Skeletal muscle tissue (tissue), 4 donors: ENCODE data around the gene PROX1. TPM values are rescaled to one million over a fixed set of nuclear protein-coding genes. Genes with fewer than 3 reads are reported as not detected.

Experiments
- H3K27ac ChIP-seq: one replicate; pipeline ENCODE4 v1.7.0; 2013; ENCODE audit warnings: mild to moderate bottlenecking, low read depth, low read length, inconsistent platforms
- H3K27me3 ChIP-seq, 3 donors: one replicate each; pipeline ENCODE4 v1.7.0; 2013; ENCODE audit warnings: low read length in 3 of 3; ENCODE audit not compliant: control insufficient read depth in 3 of 3, insufficient read depth in 3 of 3
- H3K36me3 ChIP-seq, 3 donors: one replicate each; pipeline ENCODE4 v1.7.0; 2013; ENCODE audit warnings: low read length in 3 of 3; ENCODE audit not compliant: control insufficient read depth in 3 of 3, insufficient read depth in 3 of 3
- H3K4me1 ChIP-seq, 3 donors: one replicate each; pipeline ENCODE4 v1.7.0; 2013; ENCODE audit warnings: low read length in 3 of 3, mild to moderate bottlenecking in 3 of 3; ENCODE audit not compliant: control insufficient read depth in 3 of 3, insufficient read depth in 3 of 3
- H3K4me3 ChIP-seq, 3 donors: one replicate each; pipeline ENCODE4 v1.7.0; 2013; ENCODE audit warnings: low read length in 3 of 3
- H3K9ac ChIP-seq, 3 donors: one replicate each; pipeline ENCODE4 v1.7.0; 2013; ENCODE audit warnings: low read length in 3 of 3, mild to moderate bottlenecking in 3 of 3, moderate library complexity in 2 of 3, low read depth in 1 of 3
- H3K9me3 ChIP-seq, 3 donors: one replicate each; pipeline ENCODE4 v1.7.0; 2013; ENCODE audit warnings: low read length in 3 of 3; ENCODE audit not compliant: control insufficient read depth in 3 of 3
- total RNA-seq: library from RNA; depleted of rRNA; stranded (reverse); fragments of >200 nt; gene quantifications from one replicate; pipeline ENCODE4 v1.2.3, GENCODE V29; 2014
- donor health status: Osteomylitis.

Gene PROX1, protein sequence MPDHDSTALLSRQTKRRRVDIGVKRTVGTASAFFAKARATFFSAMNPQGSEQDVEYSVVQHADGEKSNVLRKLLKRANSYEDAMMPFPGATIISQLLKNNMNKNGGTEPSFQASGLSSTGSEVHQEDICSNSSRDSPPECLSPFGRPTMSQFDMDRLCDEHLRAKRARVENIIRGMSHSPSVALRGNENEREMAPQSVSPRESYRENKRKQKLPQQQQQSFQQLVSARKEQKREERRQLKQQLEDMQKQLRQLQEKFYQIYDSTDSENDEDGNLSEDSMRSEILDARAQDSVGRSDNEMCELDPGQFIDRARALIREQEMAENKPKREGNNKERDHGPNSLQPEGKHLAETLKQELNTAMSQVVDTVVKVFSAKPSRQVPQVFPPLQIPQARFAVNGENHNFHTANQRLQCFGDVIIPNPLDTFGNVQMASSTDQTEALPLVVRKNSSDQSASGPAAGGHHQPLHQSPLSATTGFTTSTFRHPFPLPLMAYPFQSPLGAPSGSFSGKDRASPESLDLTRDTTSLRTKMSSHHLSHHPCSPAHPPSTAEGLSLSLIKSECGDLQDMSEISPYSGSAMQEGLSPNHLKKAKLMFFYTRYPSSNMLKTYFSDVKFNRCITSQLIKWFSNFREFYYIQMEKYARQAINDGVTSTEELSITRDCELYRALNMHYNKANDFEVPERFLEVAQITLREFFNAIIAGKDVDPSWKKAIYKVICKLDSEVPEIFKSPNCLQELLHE
- total RNA-seq: 6.3 TPM

GRCh38 chr1:213987927-213988506 lies at the start of gene PROX1:
Gene PROX1 (plus strand): TSS chr1:213987973. CDS start chr1:213996536, 8,563 bp downstream.
- Histone ChIP-seq H3K27me3 (peaks cover 21 to 36% (median 28%) of the 10 kb centered on the region in 3 donors), H3K4me1 (peaks cover 10 to 28% (median 25%) of the 10 kb centered on the region in 3 donors)

GRCh38 chr1:213938776-213939175 lies 49.0 kb upstream of the PROX1 start:
- Histone ChIP-seq H3K9me3 (no peaks in the 10 kb centered on the region), H3K27me3 (peaks cover 0 to 3% (median 0%) of the 10 kb centered on the region in 3 donors), H3K4me3 (no peak overlapping the region), H3K27ac (no peak overlapping the region), H3K4me1 (peaks cover 0 to 3% (median 0%) of the 10 kb centered on the region in 3 donors), H3K9ac (no peak overlapping the region), H3K36me3 (no peaks in the 10 kb centered on the region)

More at GRCh38 chr1:213987927-213988506, at the start of gene PROX1:
- H3K4me3 ChIP-seq: peak within 1 kb of the TSS; percentile 75 to 85 (median 79)
- H3K36me3 ChIP-seq: no peaks in the 10 kb centered on the region
- peak within 1 kb of the TSS; percentile 69 for H3K27ac ChIP-seq
- H3K9me3 ChIP-seq: no peaks in the 10 kb centered on the region
- H3K9ac ChIP-seq: peak within 1 kb of the TSS; percentile 57 to 83 (median 73)

DNA sequence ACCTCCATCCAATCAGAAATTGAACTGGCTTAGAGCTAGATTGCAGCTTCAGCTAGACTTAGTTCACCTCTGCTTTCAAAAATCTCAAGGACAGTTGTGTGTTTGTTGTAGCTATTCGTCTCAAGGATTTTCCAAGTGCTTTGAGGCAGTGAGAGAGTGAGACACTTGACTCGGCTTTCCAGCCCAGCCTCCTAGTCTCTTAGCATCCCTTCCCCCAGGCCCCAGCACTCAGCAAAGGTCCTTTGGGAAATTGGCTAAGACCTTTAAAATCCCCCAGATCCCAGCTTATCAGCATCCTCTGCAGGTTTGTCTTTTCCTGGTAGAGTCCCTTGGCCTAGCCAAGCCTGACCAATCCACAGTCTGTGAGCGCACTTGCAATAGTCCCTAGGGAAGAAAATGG lies 47.9 kb upstream of the PROX1 start:
- H3K4me3 ChIP-seq: no peak overlapping the region
- no peaks in the 10 kb centered on the region for H3K9me3 ChIP-seq
- no peaks in the 10 kb centered on the region for H3K36me3 ChIP-seq
- peaks cover 0 to 2% (median 0%) of the 10 kb centered on the region in 3 donors for H3K4me1 ChIP-seq
- H3K9ac ChIP-seq: no peak overlapping the region
- H3K27ac ChIP-seq: no peak overlapping the region
- peaks cover 0 to 3% (median 0%) of the 10 kb centered on the region in 3 donors for H3K27me3 ChIP-seq

DNA sequence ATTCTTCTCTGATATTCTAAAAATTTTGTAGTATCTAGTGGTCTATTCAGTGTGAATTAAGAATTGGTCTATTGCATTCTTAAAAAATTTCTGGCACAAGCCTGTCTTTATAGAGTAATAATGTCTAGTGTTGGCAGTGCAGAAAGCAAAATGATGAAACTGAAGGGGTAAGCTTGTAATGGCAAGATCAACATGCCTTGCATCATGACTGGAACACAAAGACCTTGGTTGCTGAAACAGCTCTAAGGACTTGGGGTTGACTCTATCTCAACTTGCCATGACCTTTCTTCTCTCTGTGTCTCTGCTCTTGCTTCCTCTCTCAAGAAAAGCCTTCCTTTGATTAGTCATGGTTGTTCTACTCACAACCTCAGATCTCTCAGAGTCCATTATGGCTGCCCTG lies 46.8 kb upstream of the PROX1 start:
- H3K4me3 ChIP-seq: no peak overlapping the region
- no peak overlapping the region for H3K27ac ChIP-seq
- H3K36me3 ChIP-seq: no peaks in the 10 kb centered on the region
- H3K27me3 ChIP-seq: peaks cover 0 to 3% (median 0%) of the 10 kb centered on the region in 3 donors
- no peak overlapping the region for H3K9ac ChIP-seq
- no peaks in the 10 kb centered on the region for H3K4me1 ChIP-seq
- no peaks in the 10 kb centered on the region for H3K9me3 ChIP-seq

GRCh38 chr1:213942061-213942460 lies 45.7 kb upstream of the PROX1 start:
- H3K4me1 ChIP-seq: no peaks in the 10 kb centered on the region
- H3K36me3 ChIP-seq: no peaks in the 10 kb centered on the region
- H3K27ac ChIP-seq: no peak overlapping the region
- no peak overlapping the region for H3K4me3 ChIP-seq
- no peak overlapping the region for H3K9ac ChIP-seq
- peaks cover 0 to under 1% (median 0%) of the 10 kb centered on the region in 3 donors for H3K27me3 ChIP-seq
- no peaks in the 10 kb centered on the region for H3K9me3 ChIP-seq

- Histone ChIP-seq H3K4me3 (no peak overlapping the region), H3K27me3 (no peaks in the 10 kb centered on the region), H3K9me3 (no peaks in the 10 kb centered on the region), H3K9ac (no peak overlapping the region), H3K27ac (no peak overlapping the region), H3K4me1 (no peaks in the 10 kb centered on the region), H3K36me3 (no peaks in the 10 kb centered on the region)
Observed at GRCh38 chr1:213947200-213947801, 40.5 kb upstream of the PROX1 start.

- Histone ChIP-seq H3K27me3 (no peaks in the 10 kb centered on the region), H3K9me3 (no peaks in the 10 kb centered on the region), H3K9ac (no peak overlapping the region), H3K4me3 (no peak overlapping the region), H3K27ac (no peak overlapping the region), H3K4me1 (no peaks in the 10 kb centered on the region), H3K36me3 (no peaks in the 10 kb centered on the region)
Observed at GRCh38 chr1:213951876-213952275, 35.9 kb upstream of the PROX1 start.

DNA sequence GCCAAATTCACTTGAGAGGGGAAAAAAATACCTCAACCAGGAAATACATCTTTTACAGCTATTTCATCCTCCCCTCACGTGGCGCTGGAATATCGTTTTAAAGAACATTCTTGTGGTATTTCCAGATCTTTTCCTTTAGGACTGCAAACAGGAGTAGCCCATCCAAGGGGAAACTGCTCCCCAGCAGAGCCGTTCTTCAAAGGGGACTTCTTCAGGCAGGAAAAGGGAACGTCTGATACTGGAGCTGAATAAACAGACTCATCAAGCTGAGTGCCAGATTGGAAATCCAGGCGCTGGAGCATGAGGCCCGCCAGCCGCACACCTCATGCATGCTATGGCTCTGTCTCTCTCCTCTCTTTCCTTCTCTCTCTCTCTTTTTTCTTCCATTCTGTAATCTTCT lies 34.0 kb upstream of the PROX1 start:
- Histone ChIP-seq H3K4me3 (no peak overlapping the region), H3K9me3 (no peaks in the 10 kb centered on the region), H3K27ac (no peak overlapping the region), H3K9ac (no peak overlapping the region), H3K36me3 (no peaks in the 10 kb centered on the region), H3K27me3 (no peaks in the 10 kb centered on the region), H3K4me1 (no peaks in the 10 kb centered on the region)

DNA sequence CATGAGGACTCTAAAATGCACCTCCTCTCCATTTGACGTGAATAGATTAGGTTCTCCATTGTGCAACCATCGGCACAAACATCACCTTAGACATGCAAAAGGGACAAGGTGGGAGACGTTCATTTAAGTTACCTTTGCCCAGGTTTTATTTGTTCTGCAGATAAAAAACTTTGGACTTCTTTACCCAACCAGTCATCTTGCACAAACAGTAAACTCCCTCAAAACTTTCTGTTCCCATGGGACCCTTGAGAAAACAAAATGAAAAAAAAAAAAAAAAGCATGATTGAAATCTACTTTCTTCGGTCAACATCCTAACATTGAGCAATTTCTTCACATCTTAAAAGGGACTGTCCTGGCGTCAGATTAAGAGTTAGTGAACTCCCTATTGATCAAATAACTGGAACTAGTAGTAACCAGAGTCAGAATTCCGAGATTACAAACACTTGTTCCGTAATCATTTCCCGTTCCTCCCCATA lies 31.4 kb upstream of the PROX1 start:
- Histone ChIP-seq H3K27ac (no peak overlapping the region), H3K27me3 (no peaks in the 10 kb centered on the region), H3K36me3 (no peaks in the 10 kb centered on the region), H3K4me3 (no peak overlapping the region), H3K9ac (no peak overlapping the region), H3K9me3 (no peaks in the 10 kb centered on the region), H3K4me1 (no peaks in the 10 kb centered on the region)
